Adrenal gland (tissue), 12 donors: ENCODE results near the gene CRB1. TPM values are rescaled to one million over a fixed set of nuclear protein-coding genes. Genes with fewer than 3 reads are reported as not detected.

Experiments used
- DNase-seq, 7 donors: peaks; one replicate each; pipeline ENCODE4 v3.0.0-alpha.2; 2019 to 2020
- H3K27ac ChIP-seq, 5 donors: fragments of 200-600 bp; sonication (generic) in 4 of 5; 1 replicate in 3 of 5; 2 replicates in 2 of 5; pipeline versions ENCODE4 v1.5.1 to v1.8.0; 2016 to 2020; ENCODE audit warnings: mild to moderate bottlenecking in 1 of 5
- H3K27me3 ChIP-seq: fragments of 200-600 bp; 2 replicates; pipeline ENCODE4 v1.8.0; 2021
- H3K36me3 ChIP-seq, 2 donors: fragments of 200-600 bp; replicated peaks in 1 of 2; 1 replicate in 1 of 2; 2 replicates in 1 of 2; pipeline versions ENCODE4 v1.5.1 to v1.8.0; 2018 to 2022
- H3K4me1 ChIP-seq, 2 donors: fragments of 200-600 bp; replicated peaks in 1 of 2; 1 replicate in 1 of 2; 2 replicates in 1 of 2; pipeline versions ENCODE4 v1.5.1 to v1.8.0; 2018 to 2021
- H3K4me3 ChIP-seq, 4 donors: fragments of 200-600 bp; sonication (generic) in 3 of 4; one replicate each; pipeline ENCODE4 v1.5.1; 2016 to 2018
- H3K9me3 ChIP-seq, 3 donors: fragments of 200-600 bp; sonication (generic) in 1 of 3; replicated peaks in 1 of 3; 1 replicate in 2 of 3; 2 replicates in 1 of 3; pipeline versions ENCODE4 v1.5.1 to v1.8.0; 2016 to 2021
- POLR2A ChIP-seq, 2 donors: fragments of 450-650 bp; IDR thresholded peaks; one replicate each; pipeline ENCODE4 v1.6.1; 2017; ENCODE audit warnings: antibody characterized with exemption in 2 of 2, mild to moderate bottlenecking in 2 of 2, moderate library complexity in 1 of 2
- WGBS, 4 donors: extraction: QIAGEN DNeasy Blood & Tissue Kit in 2 of 4; methylation state at CpG; one replicate each; pipeline versions ENCODE4 v1.1.5 to v1.1.7; 2013 to 2017; 5-methylcytosine and 5-hydroxymethylcytosine counted together
- intact Hi-C, 2 donors: fragments of 100-400 bp; cut with DNase I; formaldehyde crosslinking; loops; one replicate each; pipeline versions ENCODE4 v1.14.1 to v1.15.0; 2022 to 2023
- polyA plus RNA-seq, 3 donors: library from polyadenylated mRNA; stranded (reverse); fragments of 200-250 nt in 2 of 3; fragments of 350-450 nt in 1 of 3; fragmentation: Illumina TruSeq in 1 of 3; extraction: RNeasy Lipid Tissue Mini Kit (QIAGEN cat#74804) in 1 of 3; gene quantifications; one replicate each; pipeline ENCODE4 v1.2.3, GENCODE V29; 2013 to 2014
- total RNA-seq, 9 donors: library from RNA; depleted of rRNA in 4 of 9; stranded (reverse); fragments of >200 nt in 4 of 9; fragments of 120-200 nt in 1 of 9; fragmentation: NEBNext Ultra II Directional in 1 of 9; extraction: Animal tissue kit (Norgen Biotek cat#: 25700) in 1 of 9; gene quantifications; one replicate each; pipeline versions ENCODE4 v1.1.0 to v1.2.4, GENCODE V29; 2013 to 2023
- TF ChIP-seq, protein P1 (sequence below), 6 experiments: fragments of 450-650 bp in 4 of 6; fragments of 200-600 bp in 2 of 6; sonication (generic) in 1 of 6; IDR thresholded peaks; 1 replicate in 5 of 6; 2 replicates in 1 of 6; pipeline versions ENCODE4 v1.5.1 to v1.8.0; 2016 to 2021; ENCODE audit warnings: antibody characterized with exemption in 6 of 6, mild to moderate bottlenecking in 2 of 6, moderate library complexity in 1 of 6
- donor health status: healthy with polysubstance abuse.
- donor health status: Bipolar disorder and iron deficiency.
- donor health status: DM: yes; HTN: yes; CAD: no.
- donor health status: DM: no; HTN: no; CAD: no.
- donor health status: DM: no; HTN: no; CAD: no.
- donor health status: DM: yes; HTN: yes; CAD: no.

Gene CRB1
- total and polyA plus RNA-seq, 12 donors = 0.11 to 0.92 (median 0.39) TPM; not detected in 2

DNA sequence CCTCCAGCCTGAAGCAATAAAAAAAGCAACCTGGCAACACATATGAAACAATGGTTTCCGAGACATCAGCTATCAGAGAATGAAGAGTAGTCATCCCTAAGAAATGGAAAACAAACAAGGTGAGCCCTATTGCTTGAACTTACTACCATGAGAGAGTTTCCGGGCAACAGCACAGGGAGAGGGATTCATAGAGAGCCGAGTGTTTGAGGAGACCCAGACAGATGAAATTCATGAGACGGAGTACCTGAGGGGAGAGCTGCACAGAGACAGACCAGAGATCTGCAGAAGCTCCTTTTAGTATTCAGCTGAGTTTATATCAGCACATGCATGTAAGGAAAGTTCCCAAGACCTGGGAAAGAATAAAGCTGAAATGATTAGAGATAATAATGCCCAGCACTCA is 19.8 kb downstream of the CRB1 start:
- no peak for DNase-seq
- H3K4me1 ChIP-seq = no peaks in the 10 kb centered on the region
- H3K4me3 ChIP-seq = no peak overlapping the region
- intact Hi-C loops = no loop called here
- H3K27me3 ChIP-seq = no peaks in the 10 kb centered on the region
- no peaks in the 10 kb centered on the region for H3K9me3 ChIP-seq
- no peak overlapping the region for H3K27ac ChIP-seq
- H3K36me3 ChIP-seq = no peaks in the 10 kb centered on the region
- TF ChIP-seq POLR2A (IDR thresholded peaks at IDR 0.05) = no peak
- TF ChIP-seq, protein P1, sequence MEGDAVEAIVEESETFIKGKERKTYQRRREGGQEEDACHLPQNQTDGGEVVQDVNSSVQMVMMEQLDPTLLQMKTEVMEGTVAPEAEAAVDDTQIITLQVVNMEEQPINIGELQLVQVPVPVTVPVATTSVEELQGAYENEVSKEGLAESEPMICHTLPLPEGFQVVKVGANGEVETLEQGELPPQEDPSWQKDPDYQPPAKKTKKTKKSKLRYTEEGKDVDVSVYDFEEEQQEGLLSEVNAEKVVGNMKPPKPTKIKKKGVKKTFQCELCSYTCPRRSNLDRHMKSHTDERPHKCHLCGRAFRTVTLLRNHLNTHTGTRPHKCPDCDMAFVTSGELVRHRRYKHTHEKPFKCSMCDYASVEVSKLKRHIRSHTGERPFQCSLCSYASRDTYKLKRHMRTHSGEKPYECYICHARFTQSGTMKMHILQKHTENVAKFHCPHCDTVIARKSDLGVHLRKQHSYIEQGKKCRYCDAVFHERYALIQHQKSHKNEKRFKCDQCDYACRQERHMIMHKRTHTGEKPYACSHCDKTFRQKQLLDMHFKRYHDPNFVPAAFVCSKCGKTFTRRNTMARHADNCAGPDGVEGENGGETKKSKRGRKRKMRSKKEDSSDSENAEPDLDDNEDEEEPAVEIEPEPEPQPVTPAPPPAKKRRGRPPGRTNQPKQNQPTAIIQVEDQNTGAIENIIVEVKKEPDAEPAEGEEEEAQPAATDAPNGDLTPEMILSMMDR (IDR thresholded peaks at IDR 0.05) = no peak
- 68 to 82% (median 76%) methylated on average over 4 of the region's 4 CpGs for WGBS, 4 donors

DNA sequence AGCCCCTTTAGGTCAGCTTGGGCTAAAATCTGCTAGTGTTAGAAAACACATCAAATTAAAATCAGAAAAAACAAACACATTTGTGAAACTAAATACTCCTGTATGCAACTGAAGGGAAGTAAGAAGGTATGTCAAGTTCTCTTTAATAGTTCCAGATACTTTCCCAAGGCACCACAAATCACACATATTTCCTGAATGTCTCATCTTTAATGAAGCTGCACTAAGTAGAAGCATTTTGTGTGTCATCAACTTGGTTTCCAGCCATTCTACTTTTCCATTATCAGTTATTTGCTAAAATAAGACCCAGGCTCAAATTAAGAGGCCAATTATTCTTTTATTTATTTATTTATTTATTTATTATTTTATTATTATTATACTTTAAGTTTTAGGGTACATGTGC is 34.7 kb downstream of the CRB1 start:
- H3K4me1 ChIP-seq = no peaks in the 10 kb centered on the region
- no peaks in the 10 kb centered on the region for H3K9me3 ChIP-seq
- no peaks in the 10 kb centered on the region for H3K36me3 ChIP-seq
- H3K4me3 ChIP-seq = no peak overlapping the region
- TF ChIP-seq, protein P1 (IDR thresholded peaks at IDR 0.05) = no peak
- TF ChIP-seq POLR2A (IDR thresholded peaks at IDR 0.05) = no peak
- no peak for DNase-seq
- intact Hi-C loops = no loop called here
- H3K27me3 ChIP-seq = no peaks in the 10 kb centered on the region
- no peak overlapping the region for H3K27ac ChIP-seq

DNA sequence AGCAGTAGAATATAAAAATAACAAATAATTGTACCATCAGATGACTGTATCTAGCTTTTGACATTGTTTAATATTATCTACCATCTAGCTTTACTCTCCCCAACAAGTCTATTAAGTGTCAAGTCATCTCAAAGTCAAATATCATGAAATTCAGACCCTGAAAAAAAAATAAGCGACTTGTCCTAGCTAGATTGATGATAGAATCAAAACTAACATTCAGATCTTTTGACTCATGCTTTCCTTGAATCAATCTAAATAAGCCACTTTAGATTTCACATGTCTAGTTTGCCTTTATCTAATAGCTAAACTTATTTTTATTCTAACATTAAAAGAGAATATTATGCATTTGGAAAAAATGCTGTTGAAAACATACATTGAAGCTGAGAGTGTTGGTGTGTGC is 35.4 kb downstream of the CRB1 start:
- intact Hi-C loops = no loop called here
- no peaks in the 10 kb centered on the region for H3K27me3 ChIP-seq

DNA sequence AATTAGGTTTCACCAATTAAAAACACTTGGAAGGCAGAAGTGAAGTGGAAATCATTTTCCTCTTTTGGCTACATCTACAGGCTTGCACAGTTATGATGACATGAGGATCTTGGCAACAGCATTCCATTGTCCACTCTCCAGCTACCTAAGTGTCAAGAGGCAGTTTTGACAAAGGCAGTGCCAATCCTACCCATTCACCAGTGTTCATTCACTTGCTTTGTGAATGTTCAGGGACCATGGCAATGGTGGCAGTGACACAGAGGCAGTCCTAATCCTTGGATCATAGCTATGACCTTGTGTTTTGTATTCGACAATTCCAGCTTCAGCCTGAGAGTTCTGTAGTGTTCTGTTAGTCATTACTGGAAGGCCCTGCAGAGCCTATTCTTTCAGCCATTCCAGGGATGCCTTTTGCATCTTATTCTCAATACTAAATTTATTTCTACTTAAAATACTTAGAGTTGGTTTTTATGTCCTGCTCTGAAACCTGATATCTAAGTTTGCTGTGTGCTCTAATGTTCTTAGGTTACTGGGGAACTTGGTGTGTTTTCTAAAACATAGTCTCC is 36.7 kb downstream of the CRB1 start:
- no peak overlapping the region for H3K27ac ChIP-seq
- WGBS, 4 donors = 30 to 57% (median 47%) methylated on average over 1 of the region's 1 CpG
- TF ChIP-seq POLR2A (IDR thresholded peaks at IDR 0.05) = no peak
- TF ChIP-seq, protein P1 (IDR thresholded peaks at IDR 0.05) = no peak
- H3K9me3 ChIP-seq = no peaks in the 10 kb centered on the region
- H3K4me1 ChIP-seq = no peaks in the 10 kb centered on the region
- DNase-seq = no peak
- intact Hi-C loops = no loop called here
- H3K4me3 ChIP-seq = no peak overlapping the region
- no peaks in the 10 kb centered on the region for H3K27me3 ChIP-seq
- H3K36me3 ChIP-seq = no peaks in the 10 kb centered on the region

More for the DNA sequence above, 35.4 kb downstream of the CRB1 start:
- TF ChIP-seq, protein P1 (IDR thresholded peaks at IDR 0.05) = no peak
- TF ChIP-seq POLR2A (IDR thresholded peaks at IDR 0.05) = no peak
- Histone ChIP-seq H3K36me3 (no peaks in the 10 kb centered on the region), H3K27ac (no peak overlapping the region), H3K4me3 (no peak overlapping the region), H3K4me1 (no peaks in the 10 kb centered on the region), H3K9me3 (no peaks in the 10 kb centered on the region)
- no peak for DNase-seq
- 82 to 90% (median 86%) methylated on average over 1 of the region's 1 CpG for WGBS, 4 donors
